Uterus (tissue), 4 donors: ENCODE results near the gene PGF. TPM values are rescaled to one million over a fixed set of nuclear protein-coding genes. Genes with fewer than 3 reads are reported as not detected.
"Not testable (repeated sequence)": the region's sequence is repeated elsewhere in the genome, so short reads cannot be mapped to it uniquely, and the experiment has no call there.

Experiments
- DNase-seq, 2 donors: peaks; one replicate each; pipeline ENCODE4 v3.0.0-alpha.2; 2019 to 2020
- H3K27ac ChIP-seq, 2 donors: fragments of 200-600 bp; sonication (generic); 1 replicate in 1 of 2; 2 replicates in 1 of 2; pipeline ENCODE4 v1.5.1; 2016 to 2018
- H3K27me3 ChIP-seq, 2 donors: fragments of 200-600 bp; sonication (generic); one replicate each; pipeline ENCODE4 v1.5.1; 2018 to 2019; ENCODE audit warnings: control low read depth in 1 of 2
- H3K36me3 ChIP-seq, 2 donors: fragments of 200-600 bp; sonication (generic); one replicate each; pipeline ENCODE4 v1.5.1; 2019; ENCODE audit warnings: control low read depth in 1 of 2
- H3K4me1 ChIP-seq, 2 donors: fragments of 200-600 bp; sonication (generic); one replicate each; pipeline ENCODE4 v1.5.1; 2018 to 2019; ENCODE audit warnings: control low read depth in 1 of 2
- H3K4me3 ChIP-seq, 2 donors: fragments of 200-600 bp; sonication (generic); 1 replicate in 1 of 2; 2 replicates in 1 of 2; pipeline ENCODE4 v1.5.1; 2018 to 2019; ENCODE audit warnings: mild to moderate bottlenecking in 1 of 2
- H3K9me3 ChIP-seq, 2 donors: fragments of 200-600 bp; sonication (generic); one replicate each; pipeline ENCODE4 v1.5.1; 2019; ENCODE audit warnings: control low read depth in 1 of 2
- POLR2A ChIP-seq, 2 donors: fragments of 450-650 bp; IDR thresholded peaks; one replicate each; pipeline ENCODE4 v1.6.1; 2016; ENCODE audit warnings: antibody characterized with exemption in 2 of 2, mild to moderate bottlenecking in 1 of 2, moderate library complexity in 1 of 2
- intact Hi-C: fragments of 100-400 bp; cut with DNase I; formaldehyde crosslinking; loops from one replicate; pipeline ENCODE4 v1.15.1; 2023; ENCODE audit warnings: low total_unique reads
- total RNA-seq, 4 donors: library from RNA; depleted of rRNA in 3 of 4; stranded (reverse); fragments of >200 nt in 3 of 4; gene quantifications; one replicate each; pipeline versions ENCODE4 v1.1.0 to v1.2.4, GENCODE V29; 2014 to 2023
- TF ChIP-seq, protein P1 (sequence below), 4 experiments: fragments of 200-600 bp in 2 of 4; fragments of 450-650 bp in 2 of 4; sonication (generic) in 2 of 4; IDR thresholded peaks; one replicate each; pipeline ENCODE4 v1.5.1; 2016 to 2019; ENCODE audit warnings: antibody characterized with exemption in 4 of 4, mild to moderate bottlenecking in 2 of 4, moderate library complexity in 1 of 4
- donor health status: DM: yes; HTN: yes; CAD: no.

The PGF gene
- total RNA-seq, 4 donors from 2014 or later, result 2.7 to 32.4 (median 15.4) TPM

DNA sequence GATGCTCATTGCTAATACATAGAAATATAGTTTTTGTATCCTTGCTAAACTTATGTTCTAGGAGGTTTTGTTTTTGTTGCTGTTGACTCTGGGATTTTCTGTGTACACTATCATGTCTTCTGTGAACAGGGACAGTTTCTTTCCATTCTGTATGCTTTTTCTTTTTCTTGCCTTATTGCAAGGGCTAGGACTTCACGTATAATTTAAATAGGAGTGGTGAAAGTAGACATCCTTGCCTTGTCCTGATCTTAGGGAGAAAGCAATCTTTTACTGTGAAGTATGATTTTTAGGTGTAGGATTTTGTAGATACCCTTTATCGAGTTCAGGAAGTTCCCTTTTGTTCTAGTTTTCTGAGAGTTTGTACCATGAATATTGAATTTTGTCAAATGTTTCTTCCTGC lies 45.9 kb upstream of the PGF start:
- TF ChIP-seq, protein P1, sequence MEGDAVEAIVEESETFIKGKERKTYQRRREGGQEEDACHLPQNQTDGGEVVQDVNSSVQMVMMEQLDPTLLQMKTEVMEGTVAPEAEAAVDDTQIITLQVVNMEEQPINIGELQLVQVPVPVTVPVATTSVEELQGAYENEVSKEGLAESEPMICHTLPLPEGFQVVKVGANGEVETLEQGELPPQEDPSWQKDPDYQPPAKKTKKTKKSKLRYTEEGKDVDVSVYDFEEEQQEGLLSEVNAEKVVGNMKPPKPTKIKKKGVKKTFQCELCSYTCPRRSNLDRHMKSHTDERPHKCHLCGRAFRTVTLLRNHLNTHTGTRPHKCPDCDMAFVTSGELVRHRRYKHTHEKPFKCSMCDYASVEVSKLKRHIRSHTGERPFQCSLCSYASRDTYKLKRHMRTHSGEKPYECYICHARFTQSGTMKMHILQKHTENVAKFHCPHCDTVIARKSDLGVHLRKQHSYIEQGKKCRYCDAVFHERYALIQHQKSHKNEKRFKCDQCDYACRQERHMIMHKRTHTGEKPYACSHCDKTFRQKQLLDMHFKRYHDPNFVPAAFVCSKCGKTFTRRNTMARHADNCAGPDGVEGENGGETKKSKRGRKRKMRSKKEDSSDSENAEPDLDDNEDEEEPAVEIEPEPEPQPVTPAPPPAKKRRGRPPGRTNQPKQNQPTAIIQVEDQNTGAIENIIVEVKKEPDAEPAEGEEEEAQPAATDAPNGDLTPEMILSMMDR (IDR thresholded peaks at IDR 0.05), result no peak
- no peak for TF ChIP-seq POLR2A (IDR thresholded peaks at IDR 0.05)
- H3K4me3 ChIP-seq, result no peak overlapping the region
- H3K27ac ChIP-seq, result no peak overlapping the region
- no peaks in the 10 kb centered on the region for H3K9me3 ChIP-seq
- H3K36me3 ChIP-seq, result no peaks in the 10 kb centered on the region
- no peaks in the 10 kb centered on the region for H3K27me3 ChIP-seq
- no peak for DNase-seq
- intact Hi-C loops, result no loop called here
- H3K4me1 ChIP-seq, result peaks cover 3 to 8% of the 10 kb centered on the region in 2 donors

GRCh38 chr14:74995781-74996180 lies 40.4 kb upstream of the PGF start:
- intact Hi-C loops, H3K36me3 ChIP-seq, H3K27me3 ChIP-seq, H3K4me1 ChIP-seq, DNase-seq, H3K27ac ChIP-seq, H3K9me3 ChIP-seq, H3K4me3 ChIP-seq: not testable (repeated sequence)

GRCh38 chr14:74994182-74994581 lies 38.8 kb upstream of the PGF start:
- H3K36me3 ChIP-seq, H3K4me1 ChIP-seq, intact Hi-C loops: not testable (repeated sequence)

DNA sequence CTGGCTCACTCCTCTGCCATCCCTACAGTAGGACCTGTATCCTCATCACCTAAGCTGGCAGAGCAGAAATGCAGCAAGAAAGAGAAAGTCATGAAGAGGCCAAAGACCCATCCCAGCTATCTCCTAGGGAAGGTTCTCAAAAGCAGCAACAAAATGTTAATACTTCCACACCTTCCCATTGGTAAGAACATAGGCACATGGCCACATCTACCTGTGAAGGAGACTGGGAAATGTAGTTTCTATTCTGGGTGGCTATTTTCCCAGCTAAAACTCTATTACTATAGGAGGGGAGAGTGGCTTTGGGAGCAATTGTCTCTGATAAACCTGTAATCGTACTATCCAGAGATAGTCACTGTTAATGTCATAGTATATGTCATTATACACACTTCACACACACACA lies 33.6 kb upstream of the PGF start:
- no peak for DNase-seq
- intact Hi-C loops, result no loop called here
- no peaks in the 10 kb centered on the region for H3K4me1 ChIP-seq
- no peak for TF ChIP-seq POLR2A (IDR thresholded peaks at IDR 0.05)
- TF ChIP-seq, protein P1 (IDR thresholded peaks at IDR 0.05), result no peak
- H3K36me3 ChIP-seq, result no peaks in the 10 kb centered on the region
- H3K9me3 ChIP-seq, result no peaks in the 10 kb centered on the region
- no peak overlapping the region for H3K27ac ChIP-seq
- no peak overlapping the region for H3K4me3 ChIP-seq
- H3K27me3 ChIP-seq, result no peaks in the 10 kb centered on the region

More at GRCh38 chr14:74994182-74994581, 38.8 kb upstream of the PGF start:
- not testable (repeated sequence) for H3K4me3 ChIP-seq, H3K27ac ChIP-seq, H3K9me3 ChIP-seq, DNase-seq, H3K27me3 ChIP-seq

- TF ChIP-seq, protein P1 (IDR thresholded peaks at IDR 0.05), result no peak
- no peak for TF ChIP-seq POLR2A (IDR thresholded peaks at IDR 0.05)
- Histone ChIP-seq H3K27me3 (no peaks in the 10 kb centered on the region), H3K4me3 (no peak overlapping the region), H3K9me3 (no peaks in the 10 kb centered on the region), H3K36me3 (no peaks in the 10 kb centered on the region), H3K27ac (no peak overlapping the region), H3K4me1 (no peaks in the 10 kb centered on the region)
- no peak for DNase-seq
- intact Hi-C loops, result no loop called here
Observed at GRCh38 chr14:74988131-74988530, 32.7 kb upstream of the PGF start.

DNA sequence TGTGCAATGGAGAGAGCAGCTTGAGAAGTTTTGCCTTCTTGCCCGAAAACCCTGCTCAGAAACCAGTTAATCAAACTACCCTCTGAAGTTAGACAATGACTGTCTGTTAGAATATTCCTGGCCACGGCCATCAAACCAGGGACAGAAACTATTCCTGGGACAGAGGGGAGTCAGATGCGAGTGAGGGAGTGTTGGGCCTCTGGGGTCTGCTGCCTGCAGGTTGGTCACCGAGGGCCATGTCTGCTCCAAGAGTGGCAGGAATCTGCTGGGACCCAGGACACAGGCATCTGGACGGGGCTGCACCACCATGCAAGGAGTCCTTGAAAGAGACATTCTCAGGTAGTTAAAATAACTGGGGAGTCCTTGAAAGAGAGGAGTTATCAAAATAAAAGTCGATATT lies 30.4 kb upstream of the PGF start:
- H3K36me3 ChIP-seq, result no peaks in the 10 kb centered on the region
- H3K27me3 ChIP-seq, result no peaks in the 10 kb centered on the region
- no peaks in the 10 kb centered on the region for H3K9me3 ChIP-seq
- TF ChIP-seq, protein P1 (IDR thresholded peaks at IDR 0.05), result no peak
- no peak for TF ChIP-seq POLR2A (IDR thresholded peaks at IDR 0.05)
- H3K4me3 ChIP-seq, result no peak overlapping the region
- no peak overlapping the region for H3K27ac ChIP-seq
- DNase-seq, result no peak
- intact Hi-C loops, result no loop called here
- no peaks in the 10 kb centered on the region for H3K4me1 ChIP-seq
